Transverse colon (tissue), 4 donors: Measurements from ENCODE around the gene COMMD9. TPM values are rescaled to one million over a fixed set of nuclear protein-coding genes. Genes with fewer than 3 reads are reported as not detected.

Experiments used
- DNase-seq: peaks from one replicate; pipeline ENCODE4 v3.0.0-alpha.2; 2019
- H3K27ac ChIP-seq, 4 donors: fragments of 200-600 bp; sonication (generic); 2 replicates each; pipeline ENCODE4 v1.5.1; 2016 to 2018; ENCODE audit warnings: inconsistent platforms in 4 of 4
- H3K27me3 ChIP-seq: fragments of 200-600 bp; sonication (generic); 2 replicates; pipeline ENCODE4 v1.5.1; 2017; ENCODE audit warnings: inconsistent platforms
- H3K36me3 ChIP-seq, 4 donors: fragments of 200-600 bp; sonication (generic); 2 replicates each; pipeline ENCODE4 v1.5.1; 2017 to 2019; ENCODE audit warnings: inconsistent platforms in 4 of 4
- H3K4me1 ChIP-seq, 4 donors: fragments of 200-600 bp; sonication (generic); 2 replicates each; pipeline ENCODE4 v1.5.1; 2017 to 2020; ENCODE audit warnings: inconsistent platforms in 4 of 4
- H3K4me3 ChIP-seq, 4 donors: fragments of 200-600 bp; sonication (generic); 1 replicate in 1 of 4; 2 replicates in 3 of 4; pipeline versions ENCODE4 v1.5.1 to v1.6.1; 2017 to 2019; ENCODE audit warnings: inconsistent platforms in 4 of 4
- H3K9me3 ChIP-seq, 2 donors: fragments of 200-600 bp; sonication (generic); 2 replicates each; pipeline ENCODE4 v1.5.1; 2017 to 2019; ENCODE audit warnings: inconsistent platforms in 2 of 2
- EP300 ChIP-seq: sonication (generic); formaldehyde crosslinking; IDR thresholded peaks from one replicate; pipeline ENCODE4 v1.6.1; 2017; ENCODE audit warnings: antibody characterized with exemption, low read depth
- POLR2A ChIP-seq: fragments of 450-650 bp; IDR thresholded peaks from one replicate; pipeline ENCODE4 v1.6.1; 2016; ENCODE audit warnings: antibody characterized with exemption, mild to moderate bottlenecking, moderate library complexity
- POLR2AphosphoS5 ChIP-seq, 3 donors: sonication (generic); formaldehyde crosslinking; IDR thresholded peaks; one replicate each; pipeline ENCODE4 v1.6.1; 2016; ENCODE audit warnings: antibody characterized with exemption in 3 of 3
- WGBS, 2 donors: methylation state at CpG; one replicate each; pipeline ENCODE4 v1.1.5; 2018; ENCODE audit warnings: low coverage in 1 of 2; 5-methylcytosine and 5-hydroxymethylcytosine counted together
- in situ Hi-C, 4 donors: fragments of 200-750 bp; cut with MboI; loops; one replicate each; pipeline versions ENCODE4 v1.15.0 to v1.15.1; 2017; ENCODE audit warnings: low sequenced_read_pairs in 3 of 4, low pct_ligation_motif_present in 1 of 4, low pct_unique_long_range_greater_than_20kb in 1 of 4
- intact Hi-C: fragments of 100-400 bp; cut with DNase I; formaldehyde crosslinking; loops from one replicate; pipeline ENCODE4 v1.15.1; 2023; ENCODE audit warnings: low total_unique reads
- total RNA-seq, 4 donors: library from RNA; depleted of rRNA; stranded (reverse); fragments of >200 nt; gene quantifications; one replicate each; pipeline ENCODE4 v1.1.0, GENCODE V29; 2016
- TF ChIP-seq, protein P1 (sequence below), 5 experiments: fragments of 200-600 bp in 3 of 5; fragments of 450-650 bp in 2 of 5; sonication (generic) in 3 of 5; IDR thresholded peaks; 1 replicate in 2 of 5; 2 replicates in 3 of 5; pipeline ENCODE4 v1.5.1; 2016 to 2017; ENCODE audit warnings: antibody characterized with exemption in 5 of 5, inconsistent platforms in 3 of 5, mild to moderate bottlenecking in 2 of 5, moderate library complexity in 1 of 5

Gene COMMD9
- total RNA-seq, 4 donors from 2014 or later, result 22.4 to 46.2 (median 33.9) TPM

DNA sequence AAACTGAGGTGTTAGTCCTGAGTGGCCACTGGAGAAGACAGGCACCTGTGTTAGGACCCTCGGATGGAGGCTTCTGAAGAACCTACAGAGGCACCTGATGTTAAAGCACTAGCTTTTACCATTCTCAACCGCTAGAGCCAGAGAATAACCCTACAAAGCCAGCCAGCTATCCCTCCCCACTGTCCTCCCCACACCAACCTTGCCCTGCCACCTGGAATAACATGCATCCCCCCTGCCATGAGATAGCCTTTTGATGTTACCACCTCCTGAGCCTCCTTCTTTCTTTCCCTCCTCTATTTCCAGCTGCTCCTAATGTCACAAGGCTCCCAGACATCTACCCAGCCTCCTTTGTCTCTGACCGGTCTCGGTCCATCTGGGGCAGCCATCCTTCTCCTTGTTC, 28.1 kb downstream of the COMMD9 start:
- Histone ChIP-seq H3K27me3 (peaks cover 14% of the 10 kb centered on the region), H3K4me1 (no peaks in the 10 kb centered on the region), H3K36me3 (no peaks in the 10 kb centered on the region), H3K4me3 (no peak overlapping the region), H3K27ac (no peak overlapping the region), H3K9me3 (no peaks in the 10 kb centered on the region)
- intact Hi-C loops (loop anchor here (10.0 kb wide), 2 partner anchors 446 to 1204 kb away; no protein-coding TSS in a partner anchor), in situ Hi-C loops (loop anchor here (5.0 to 25.0 kb wide), 7 partner anchors 224 to 649 kb away; partner anchors contain the start of gene FJX1 (in 3 of the 4))
- TF ChIP-seq, protein P1, sequence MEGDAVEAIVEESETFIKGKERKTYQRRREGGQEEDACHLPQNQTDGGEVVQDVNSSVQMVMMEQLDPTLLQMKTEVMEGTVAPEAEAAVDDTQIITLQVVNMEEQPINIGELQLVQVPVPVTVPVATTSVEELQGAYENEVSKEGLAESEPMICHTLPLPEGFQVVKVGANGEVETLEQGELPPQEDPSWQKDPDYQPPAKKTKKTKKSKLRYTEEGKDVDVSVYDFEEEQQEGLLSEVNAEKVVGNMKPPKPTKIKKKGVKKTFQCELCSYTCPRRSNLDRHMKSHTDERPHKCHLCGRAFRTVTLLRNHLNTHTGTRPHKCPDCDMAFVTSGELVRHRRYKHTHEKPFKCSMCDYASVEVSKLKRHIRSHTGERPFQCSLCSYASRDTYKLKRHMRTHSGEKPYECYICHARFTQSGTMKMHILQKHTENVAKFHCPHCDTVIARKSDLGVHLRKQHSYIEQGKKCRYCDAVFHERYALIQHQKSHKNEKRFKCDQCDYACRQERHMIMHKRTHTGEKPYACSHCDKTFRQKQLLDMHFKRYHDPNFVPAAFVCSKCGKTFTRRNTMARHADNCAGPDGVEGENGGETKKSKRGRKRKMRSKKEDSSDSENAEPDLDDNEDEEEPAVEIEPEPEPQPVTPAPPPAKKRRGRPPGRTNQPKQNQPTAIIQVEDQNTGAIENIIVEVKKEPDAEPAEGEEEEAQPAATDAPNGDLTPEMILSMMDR (IDR thresholded peaks at IDR 0.05), result no peak
- TF ChIP-seq EP300 (no peak), POLR2AphosphoS5 (IDR thresholded peaks at IDR 0.05) (no peak), POLR2A (no peak)
- no peak for DNase-seq
- 67 to 77% methylated on average over 3 to 4 of the region's 4 CpGs for WGBS, 2 donors

GRCh38 chr11:36258730-36259360, 30.4 kb downstream of the COMMD9 start:
- in situ Hi-C loops, result loop anchor here in 3 of 4 donors (25.0 kb wide), 3 partner anchors 222 to 647 kb away; partner anchors contain the start of gene FJX1 (in 1 of the 3)
- peaks cover 19% of the 10 kb centered on the region for H3K27me3 ChIP-seq
- H3K9me3 ChIP-seq, result no peaks in the 10 kb centered on the region
- TF ChIP-seq EP300, result no peak
- TF ChIP-seq, protein P1 (IDR thresholded peaks at IDR 0.05), result peak; percentile 29 to 47 (median 45)
- intact Hi-C loops, result no loop called here
- H3K4me3 ChIP-seq, result no peak overlapping the region
- peak; percentile 32 for DNase-seq
- H3K4me1 ChIP-seq, result no peaks in the 10 kb centered on the region
- no peaks in the 10 kb centered on the region for H3K36me3 ChIP-seq
- WGBS, 2 donors, result 38% methylated on average over 12 of the region's 12 CpGs; no CpG with 5 or more reads in 1 of the 2 donors
- no peak overlapping the region for H3K27ac ChIP-seq

DNA sequence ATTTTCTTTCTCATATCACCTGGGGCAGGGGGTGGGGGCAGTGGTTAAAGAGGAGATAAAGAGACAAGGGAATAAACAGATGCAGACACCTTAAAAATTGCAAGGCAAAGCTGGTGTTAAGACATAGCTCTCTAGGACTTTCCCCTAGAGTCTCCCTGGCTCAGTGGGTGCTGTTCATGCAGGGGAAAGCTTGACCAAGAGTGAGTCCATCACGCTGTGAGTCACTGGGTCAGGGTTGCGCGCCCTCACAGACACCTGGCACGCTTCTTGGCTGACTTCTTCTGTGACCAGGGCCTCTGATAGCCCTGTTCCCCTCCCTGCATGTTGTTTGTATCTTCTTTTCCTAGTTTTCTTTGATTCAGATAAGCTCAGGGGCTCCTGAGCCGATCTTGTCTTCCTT, 31.9 kb downstream of the COMMD9 start:
- Histone ChIP-seq H3K27ac (no peak overlapping the region), H3K4me3 (no peak overlapping the region), H3K4me1 (no peaks in the 10 kb centered on the region), H3K27me3 (peaks cover 19% of the 10 kb centered on the region), H3K36me3 (no peaks in the 10 kb centered on the region), H3K9me3 (no peaks in the 10 kb centered on the region)
- in situ Hi-C loops (loop anchor here in 3 of 4 donors (25.0 kb wide), 3 partner anchors 220 to 645 kb away; partner anchors contain the start of gene FJX1 (in 1 of the 3)), intact Hi-C loops (no loop called here)
- no peak for DNase-seq
- TF ChIP-seq, protein P1 (IDR thresholded peaks at IDR 0.05), result no peak
- no peak for TF ChIP-seq POLR2A
- no peak for TF ChIP-seq EP300
- TF ChIP-seq POLR2AphosphoS5 (IDR thresholded peaks at IDR 0.05), result no peak
- WGBS, 2 donors, result 62 to 83% methylated on average over 1 to 5 of the region's 5 CpGs

DNA sequence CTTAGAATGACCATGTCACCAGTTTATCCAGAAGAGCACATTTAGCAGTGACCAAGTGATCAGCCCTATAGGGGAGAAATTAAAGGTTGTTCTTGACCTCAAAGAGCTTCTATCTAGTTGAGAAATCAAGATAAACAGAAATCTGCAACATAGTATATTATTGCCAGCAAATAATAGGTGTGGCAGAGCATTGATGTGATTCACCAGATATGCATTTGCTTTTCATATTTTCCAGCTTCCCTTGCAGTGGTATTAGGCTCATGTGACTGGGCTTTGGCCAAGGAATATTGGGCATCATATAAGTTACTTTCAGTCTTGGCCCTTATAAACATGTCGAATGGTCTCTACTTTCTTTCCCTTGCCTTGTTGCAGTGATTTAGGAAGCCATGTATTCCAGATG, 34.5 kb downstream of the COMMD9 start:
- 64% methylated on average over 1 of the region's 1 CpG; no CpG with 5 or more reads in 1 of the 2 donors for WGBS, 2 donors
- H3K9me3 ChIP-seq, result no peaks in the 10 kb centered on the region
- no peaks in the 10 kb centered on the region for H3K36me3 ChIP-seq
- no peak overlapping the region for H3K27ac ChIP-seq
- peaks cover 26% of the 10 kb centered on the region for H3K27me3 ChIP-seq
- TF ChIP-seq POLR2A (no peak), EP300 (no peak)
- TF ChIP-seq, protein P1 (IDR thresholded peaks at IDR 0.05), result no peak
- in situ Hi-C loops (loop anchor here in 3 of 4 donors (25.0 kb wide), 3 partner anchors 217 to 642 kb away; partner anchors contain the start of gene FJX1 (in 1 of the 3)), intact Hi-C loops (no loop called here)
- H3K4me3 ChIP-seq, result no peak overlapping the region
- no peaks in the 10 kb centered on the region for H3K4me1 ChIP-seq
- no peak for DNase-seq
